ENCODE measurements around the gene SCRT2.
A peak's percentile ranks its signal among the peaks of the same experiment; 100 is the strongest.
"Not testable (repeated sequence)": the region's sequence is repeated elsewhere in the genome, so short reads cannot be mapped to it uniquely, and the experiment has no call there.

SCRT2 gene

GRCh38 chr20:675453-676314 is at the start of gene SCRT2:
Gene SCRT2, minus strand, starts transcription at chr20:675802. Its CDS starts 201 bp downstream, at chr20:675601.
- Mint-ChIP-seq H3K27ac (no peak within 1 kb of the TSS), H3K9me3 (no peaks in the 10 kb centered on the region), H3K4me3 (no peak within 1 kb of the TSS), H3K4me1 (ENCODE audit: low read depth) (peaks cover 6% of the 10 kb centered on the region), H3K27me3 (peaks cover 91% of the 10 kb centered on the region), H3K36me3 (ENCODE audit: low read depth) (no peaks in the 10 kb centered on the region)
- DNase-seq = peak; percentile 78

GRCh38 chr20:724797-725196 is 49.2 kb upstream of the SCRT2 start:
- peaks cover 68% of the 10 kb centered on the region for H3K27me3 Mint-ChIP-seq
- not testable (repeated sequence) for DNase-seq; H3K27ac Mint-ChIP-seq; H3K4me3 Mint-ChIP-seq; H3K9me3 Mint-ChIP-seq; H3K4me1 Mint-ChIP-seq (ENCODE audit: low read depth); H3K36me3 Mint-ChIP-seq (ENCODE audit: low read depth)

GRCh38 chr20:723756-724155 is 48.2 kb upstream of the SCRT2 start:
- Mint-ChIP-seq H3K27me3 (peaks cover 65% of the 10 kb centered on the region), H3K27ac (no peak overlapping the region), H3K36me3 (ENCODE audit: low read depth) (no peaks in the 10 kb centered on the region), H3K4me1 (ENCODE audit: low read depth) (peaks cover 3% of the 10 kb centered on the region), H3K4me3 (no peak overlapping the region), H3K9me3 (no peaks in the 10 kb centered on the region)
- DNase-seq = no peak

GRCh38 chr20:722822-723644 is 47.4 kb upstream of the SCRT2 start:
- Mint-ChIP-seq H3K36me3 (ENCODE audit: low read depth) (no peaks in the 10 kb centered on the region), H3K27me3 (peaks cover 66% of the 10 kb centered on the region), H3K9me3 (no peaks in the 10 kb centered on the region), H3K4me1 (ENCODE audit: low read depth) (no peaks in the 10 kb centered on the region), H3K27ac (no peak overlapping the region), H3K4me3 (no peak overlapping the region)
- DNase-seq = no peak

GRCh38 chr20:721876-722275 is 46.3 kb upstream of the SCRT2 start:
- Mint-ChIP-seq H3K9me3 (no peaks in the 10 kb centered on the region), H3K4me3 (no peak overlapping the region), H3K4me1 (ENCODE audit: low read depth) (no peaks in the 10 kb centered on the region), H3K27ac (no peak overlapping the region), H3K27me3 (peaks cover 68% of the 10 kb centered on the region), H3K36me3 (ENCODE audit: low read depth) (no peaks in the 10 kb centered on the region)
- no peak for DNase-seq

GRCh38 chr20:719816-720215 is 44.2 kb upstream of the SCRT2 start:
- peaks cover 50% of the 10 kb centered on the region for H3K27me3 Mint-ChIP-seq
- H3K4me3 Mint-ChIP-seq = no peak overlapping the region
- no peaks in the 10 kb centered on the region for H3K36me3 Mint-ChIP-seq (ENCODE audit: low read depth)
- H3K9me3 Mint-ChIP-seq = no peaks in the 10 kb centered on the region
- no peak overlapping the region for H3K27ac Mint-ChIP-seq
- H3K4me1 Mint-ChIP-seq (ENCODE audit: low read depth) = no peaks in the 10 kb centered on the region
- no peak for DNase-seq

- DNase-seq = no peak
- no peaks in the 10 kb centered on the region for H3K36me3 Mint-ChIP-seq (ENCODE audit: low read depth)
- H3K4me1 Mint-ChIP-seq (ENCODE audit: low read depth) = no peaks in the 10 kb centered on the region
- H3K27ac Mint-ChIP-seq = no peak overlapping the region
- H3K4me3 Mint-ChIP-seq = no peak overlapping the region
- peaks cover 45% of the 10 kb centered on the region for H3K27me3 Mint-ChIP-seq
- no peaks in the 10 kb centered on the region for H3K9me3 Mint-ChIP-seq
Observed at GRCh38 chr20:719068-719467, 43.5 kb upstream of the SCRT2 start.

GRCh38 chr20:717832-718231 is 42.2 kb upstream of the SCRT2 start:
- DNase-seq = no peak
- Mint-ChIP-seq H3K9me3 (peaks cover 3% of the 10 kb centered on the region), H3K4me1 (ENCODE audit: low read depth) (no peaks in the 10 kb centered on the region), H3K27ac (no peak overlapping the region), H3K36me3 (ENCODE audit: low read depth) (no peaks in the 10 kb centered on the region), H3K27me3 (peaks cover 43% of the 10 kb centered on the region), H3K4me3 (no peak overlapping the region)

- peaks cover 46% of the 10 kb centered on the region for H3K27me3 Mint-ChIP-seq
- no peaks in the 10 kb centered on the region for H3K36me3 Mint-ChIP-seq (ENCODE audit: low read depth)
- DNase-seq = no peak
- no peak overlapping the region for H3K27ac Mint-ChIP-seq
- H3K4me1 Mint-ChIP-seq (ENCODE audit: low read depth) = no peaks in the 10 kb centered on the region
- no peak overlapping the region for H3K4me3 Mint-ChIP-seq
- peaks cover 3% of the 10 kb centered on the region for H3K9me3 Mint-ChIP-seq
Observed at GRCh38 chr20:717271-717670, 41.7 kb upstream of the SCRT2 start.

- Mint-ChIP-seq H3K4me3 (no peak overlapping the region), H3K4me1 (ENCODE audit: low read depth) (peaks cover under 1% of the 10 kb centered on the region), H3K27ac (no peak overlapping the region), H3K36me3 (ENCODE audit: low read depth) (no peaks in the 10 kb centered on the region), H3K9me3 (peaks cover 3% of the 10 kb centered on the region), H3K27me3 (peaks cover 42% of the 10 kb centered on the region)
- DNase-seq = no peak
Observed at GRCh38 chr20:714453-714852, 38.9 kb upstream of the SCRT2 start.

GRCh38 chr20:711576-711975 is 36.0 kb upstream of the SCRT2 start:
- no peak overlapping the region for H3K27ac Mint-ChIP-seq
- H3K36me3 Mint-ChIP-seq (ENCODE audit: low read depth) = no peaks in the 10 kb centered on the region

GRCh38 chr20:710780-711450 is 35.3 kb upstream of the SCRT2 start:
- Mint-ChIP-seq H3K36me3 (ENCODE audit: low read depth) (no peaks in the 10 kb centered on the region), H3K4me3 (no peak overlapping the region), H3K27me3 (peaks cover 47% of the 10 kb centered on the region), H3K4me1 (ENCODE audit: low read depth) (peaks cover 2% of the 10 kb centered on the region), H3K9me3 (peaks cover 3% of the 10 kb centered on the region), H3K27ac (no peak overlapping the region)
- DNase-seq = no peak

More at GRCh38 chr20:711576-711975, 36.0 kb upstream of the SCRT2 start:
- no peak for DNase-seq
- Mint-ChIP-seq H3K9me3 (peaks cover 3% of the 10 kb centered on the region), H3K4me1 (ENCODE audit: low read depth) (peaks cover 2% of the 10 kb centered on the region), H3K4me3 (no peak overlapping the region), H3K27me3 (peaks cover 45% of the 10 kb centered on the region)

GRCh38 chr20:709991-710779 is 34.6 kb upstream of the SCRT2 start:
- no peak for DNase-seq
- Mint-ChIP-seq H3K27me3 (peaks cover 52% of the 10 kb centered on the region), H3K4me1 (ENCODE audit: low read depth) (peaks cover 2% of the 10 kb centered on the region), H3K36me3 (ENCODE audit: low read depth) (no peaks in the 10 kb centered on the region), H3K9me3 (peaks cover 3% of the 10 kb centered on the region), H3K4me3 (no peak overlapping the region), H3K27ac (no peak overlapping the region)

GRCh38 chr20:709423-709822 is 33.8 kb upstream of the SCRT2 start:
- peaks cover 52% of the 10 kb centered on the region for H3K27me3 Mint-ChIP-seq
- H3K36me3 Mint-ChIP-seq (ENCODE audit: low read depth) = no peaks in the 10 kb centered on the region
- no peak overlapping the region for H3K4me3 Mint-ChIP-seq
- no peak for DNase-seq
- peaks cover 3% of the 10 kb centered on the region for H3K9me3 Mint-ChIP-seq
- peaks cover 2% of the 10 kb centered on the region for H3K4me1 Mint-ChIP-seq (ENCODE audit: low read depth)
- H3K27ac Mint-ChIP-seq = no peak overlapping the region
